KMS-11 (cell line): ENCODE measurements around the gene VCP.

Source experiments
- H2AFZ ChIP-seq: fragments of 200-600 bp; sonication (generic); 2 replicates; pipeline ENCODE4 v1.6.1; 2016; ENCODE audit warnings: antibody characterized with exemption, mixed run types, low read depth
- H3K27ac ChIP-seq: fragments of 200-600 bp; sonication (generic); 2 replicates; pipeline ENCODE4 v1.6.1; 2016; ENCODE audit warnings: mild to moderate bottlenecking, mixed run types
- H3K27me3 ChIP-seq: fragments of 200-600 bp; sonication (generic); 2 replicates; pipeline ENCODE4 v1.6.1; 2017; ENCODE audit warnings: mild to moderate bottlenecking, low read depth, mixed run types, moderate library complexity; ENCODE audit not compliant: insufficient read depth
- H3K36me3 ChIP-seq: fragments of 200-600 bp; sonication (generic); 2 replicates; pipeline ENCODE4 v1.6.1; 2017; ENCODE audit warnings: mild to moderate bottlenecking, mixed run types; ENCODE audit not compliant: insufficient read depth
- H3K4me1 ChIP-seq: fragments of 200-600 bp; sonication (generic); 2 replicates; pipeline ENCODE4 v1.6.1; 2016; ENCODE audit warnings: mild to moderate bottlenecking, low read depth, mixed run types; ENCODE audit not compliant: poor library complexity, severe bottlenecking
- H3K4me2 ChIP-seq: fragments of 200-600 bp; sonication (generic); 2 replicates; pipeline ENCODE4 v1.7.0; 2016; ENCODE audit warnings: mild to moderate bottlenecking, mixed run types
- H3K4me3 ChIP-seq: fragments of 200-600 bp; sonication (generic); IDR thresholded peaks from 2 replicates; pipeline ENCODE4 v1.6.1; 2017; ENCODE audit warnings: low read depth, low read length, mixed read lengths; ENCODE audit not compliant: insufficient read depth
- H3K79me2 ChIP-seq: fragments of 200-600 bp; sonication (generic); 2 replicates; pipeline ENCODE4 v1.6.1; 2016; ENCODE audit warnings: low read depth, mixed run types; ENCODE audit not compliant: insufficient read depth
- H3K9ac ChIP-seq: fragments of 200-600 bp; sonication (generic); 2 replicates; pipeline ENCODE4 v1.6.1; 2016; ENCODE audit warnings: mild to moderate bottlenecking, mixed run types
- H4K20me1 ChIP-seq: fragments of 200-600 bp; sonication (generic); 2 replicates; pipeline ENCODE4 v1.6.1; 2016; ENCODE audit warnings: mild to moderate bottlenecking, mixed run types; ENCODE audit not compliant: insufficient read depth
- CTCF ChIP-seq: fragments of 200-600 bp; sonication (generic); conservative IDR thresholded peaks from 2 replicates; pipeline ENCODE4 v1.6.1; 2017; ENCODE audit warnings: low read depth, mild to moderate bottlenecking, antibody characterized with exemption, low read length, moderate library complexity, mixed read lengths

Gene VCP

GRCh38 chr9:35010351-35010958 lies 62.0 kb downstream of the VCP start:
- Histone ChIP-seq H2AFZ (no peak overlapping the region), H3K4me3 (no peak overlapping the region), H3K79me2 (no peaks in the 10 kb centered on the region), H4K20me1 (no peaks in the 10 kb centered on the region), H3K27me3 (no peaks in the 10 kb centered on the region), H3K9ac (no peak overlapping the region), H3K4me1 (no peaks in the 10 kb centered on the region), H3K27ac (no peak overlapping the region), H3K4me2 (no peak overlapping the region), H3K36me3 (no peaks in the 10 kb centered on the region)
- no peak for TF ChIP-seq CTCF
